Stimulated activated CD8-positive, alpha-beta memory T cell treated with anti-CD3 and anti-CD28 coated beads, Interleukin-12 subunit alpha, Interleukin-12 subunit beta, amount 100 ng/mL, for 24 hours (primary cell): Measurements from ENCODE around the gene UNCX.

ENCODE experiments used
- DNase-seq: peaks from one replicate; pipeline ENCODE4 v3.0.0-alpha.2; 2020; ENCODE audit errors: extremely low read depth

The UNCX gene

GRCh38 chr7:1243964-1244416, 11.3 kb downstream of the UNCX start:
- no peak for DNase-seq

GRCh38 chr7:1244700-1245523, 12.2 kb downstream of the UNCX start:
- DNase-seq, result no peak

GRCh38 chr7:1245524-1246050, 12.9 kb downstream of the UNCX start:
- no peak for DNase-seq

GRCh38 chr7:1246160-1246870, 13.6 kb downstream of the UNCX start:
- DNase-seq, result no peak

- no peak for DNase-seq
Observed at GRCh38 chr7:1246871-1247526, 14.3 kb downstream of the UNCX start.

GRCh38 chr7:1247527-1248041, 14.9 kb downstream of the UNCX start:
- DNase-seq, result no peak

- no peak for DNase-seq
Observed at GRCh38 chr7:1248143-1248915, 15.7 kb downstream of the UNCX start.

- no peak for DNase-seq
Observed at GRCh38 chr7:1248916-1249581, 16.4 kb downstream of the UNCX start.

- DNase-seq, result no peak
Observed at GRCh38 chr7:1249731-1250130, 17.1 kb downstream of the UNCX start.

- DNase-seq, result no peak
Observed at GRCh38 chr7:1250901-1251300, 18.2 kb downstream of the UNCX start.

- DNase-seq, result no peak
Observed at GRCh38 chr7:1251796-1252539, 19.3 kb downstream of the UNCX start.

GRCh38 chr7:1252540-1253090, 19.9 kb downstream of the UNCX start:
- no peak for DNase-seq

- DNase-seq, result no peak
Observed at GRCh38 chr7:1253681-1254181, 21.1 kb downstream of the UNCX start.

GRCh38 chr7:1254281-1255079, 21.8 kb downstream of the UNCX start:
- DNase-seq, result no peak

- no peak for DNase-seq
Observed at GRCh38 chr7:1255080-1255816, 22.6 kb downstream of the UNCX start.

GRCh38 chr7:1255817-1256340, 23.2 kb downstream of the UNCX start:
- no peak for DNase-seq

GRCh38 chr7:1256621-1257020, 23.9 kb downstream of the UNCX start:
- DNase-seq, result no peak

GRCh38 chr7:1257221-1257620, 24.5 kb downstream of the UNCX start:
- DNase-seq, result no peak
